GM13976 (cell line): ENCODE data around the gene SLCO1B3.
"Not testable (repeated sequence)": the region's sequence is repeated elsewhere in the genome, so short reads cannot be mapped to it uniquely, and the experiment has no call there.

Experiments used
- DNase-seq: peaks from one replicate; pipeline ENCODE4 v3.0.0; 2012; ENCODE audit warnings: low spot score
- in situ Hi-C: fragments of 300-500 bp; cut with MboI; formaldehyde crosslinking; loops from one replicate; pipeline ENCODE4 v1.12.0; 2022; ENCODE audit warnings: low sequenced_read_pairs, mixed read lengths, inconsistent platforms; ENCODE audit not compliant: unreplicated experiment
- TF ChIP-seq, protein P1 (sequence below): IDR thresholded peaks from 2 replicates; pipeline ENCODE4 v1.5.1; 2012; ENCODE audit warnings: borderline replicate concordance, mild to moderate bottlenecking; ENCODE audit not compliant: insufficient read depth; ENCODE audit errors: extremely low read depth, missing control alignments, control extremely low read depth

The SLCO1B3 gene

DNA sequence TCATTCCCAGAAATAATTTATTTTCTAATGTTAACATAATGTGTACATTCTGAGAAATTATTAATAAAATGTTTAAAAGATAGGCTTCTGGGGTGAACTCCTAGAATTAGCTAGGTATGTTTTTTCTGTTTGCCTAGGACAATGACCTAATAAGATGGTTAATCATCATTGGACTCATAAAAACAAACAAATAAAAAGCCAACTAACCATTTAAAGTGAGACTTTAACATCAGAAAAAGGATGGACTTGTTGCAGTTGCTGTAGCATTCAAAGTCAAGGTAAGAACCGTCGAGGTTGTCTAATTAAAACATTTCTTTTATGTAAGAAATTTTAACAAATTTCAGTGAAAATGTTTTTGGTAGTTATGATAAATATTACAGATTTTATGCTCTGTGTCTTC is at the start of gene SLCO1B3:
Gene SLCO1B3 (plus strand): TSS at position 219 of the 400 bp plus-strand sequence. CDS start 5,034 bp downstream, outside the sequence.
- DNase-seq = no peak
- in situ Hi-C loops = no loop called here
- TF ChIP-seq, protein P1, sequence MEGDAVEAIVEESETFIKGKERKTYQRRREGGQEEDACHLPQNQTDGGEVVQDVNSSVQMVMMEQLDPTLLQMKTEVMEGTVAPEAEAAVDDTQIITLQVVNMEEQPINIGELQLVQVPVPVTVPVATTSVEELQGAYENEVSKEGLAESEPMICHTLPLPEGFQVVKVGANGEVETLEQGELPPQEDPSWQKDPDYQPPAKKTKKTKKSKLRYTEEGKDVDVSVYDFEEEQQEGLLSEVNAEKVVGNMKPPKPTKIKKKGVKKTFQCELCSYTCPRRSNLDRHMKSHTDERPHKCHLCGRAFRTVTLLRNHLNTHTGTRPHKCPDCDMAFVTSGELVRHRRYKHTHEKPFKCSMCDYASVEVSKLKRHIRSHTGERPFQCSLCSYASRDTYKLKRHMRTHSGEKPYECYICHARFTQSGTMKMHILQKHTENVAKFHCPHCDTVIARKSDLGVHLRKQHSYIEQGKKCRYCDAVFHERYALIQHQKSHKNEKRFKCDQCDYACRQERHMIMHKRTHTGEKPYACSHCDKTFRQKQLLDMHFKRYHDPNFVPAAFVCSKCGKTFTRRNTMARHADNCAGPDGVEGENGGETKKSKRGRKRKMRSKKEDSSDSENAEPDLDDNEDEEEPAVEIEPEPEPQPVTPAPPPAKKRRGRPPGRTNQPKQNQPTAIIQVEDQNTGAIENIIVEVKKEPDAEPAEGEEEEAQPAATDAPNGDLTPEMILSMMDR = no peak

DNA sequence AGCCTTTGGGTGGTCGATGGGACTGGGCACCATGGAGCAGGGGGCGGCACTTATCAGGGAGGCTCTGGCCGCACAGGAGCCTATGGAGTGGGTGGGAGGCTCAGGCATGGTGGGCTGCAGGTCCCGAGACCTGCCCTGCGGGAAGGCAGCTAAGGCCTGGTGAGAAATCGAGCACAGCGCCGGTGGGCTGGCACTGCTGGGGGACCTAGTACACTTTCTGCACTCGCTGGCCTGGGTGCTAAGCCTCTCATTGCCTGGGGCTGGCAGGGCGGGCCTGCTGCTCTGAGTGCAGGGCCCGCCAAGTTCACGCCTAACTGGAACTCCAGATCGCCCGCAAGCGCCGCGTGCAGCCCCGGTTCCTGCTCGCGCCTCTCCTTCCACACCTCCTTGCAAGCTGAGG is 33.1 kb upstream of the SLCO1B3 start:
- TF ChIP-seq, protein P1 = no peak
- no peak for DNase-seq
- in situ Hi-C loops = no loop called here

DNA sequence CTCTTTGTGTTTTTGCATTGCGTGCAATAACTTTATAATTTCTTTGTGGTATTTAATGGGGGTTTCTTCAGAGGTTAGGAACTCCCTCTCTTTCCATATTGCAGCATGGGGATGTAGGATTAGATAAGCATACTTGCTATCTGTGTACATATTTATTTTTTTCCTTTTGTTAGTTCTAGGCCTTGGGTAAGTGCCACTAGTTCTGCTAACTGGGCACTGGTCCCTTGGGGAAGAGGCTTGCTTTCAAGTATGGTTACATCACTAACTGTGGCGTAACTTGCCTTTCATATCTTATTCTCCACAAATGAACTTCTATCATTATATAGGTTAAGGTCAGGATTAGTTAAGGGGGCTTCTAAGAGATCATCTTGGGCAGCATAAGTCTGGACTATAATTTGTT is 31.5 kb upstream of the SLCO1B3 start:
- DNase-seq = no peak
- TF ChIP-seq, protein P1 = no peak
- in situ Hi-C loops = no loop called here

DNA sequence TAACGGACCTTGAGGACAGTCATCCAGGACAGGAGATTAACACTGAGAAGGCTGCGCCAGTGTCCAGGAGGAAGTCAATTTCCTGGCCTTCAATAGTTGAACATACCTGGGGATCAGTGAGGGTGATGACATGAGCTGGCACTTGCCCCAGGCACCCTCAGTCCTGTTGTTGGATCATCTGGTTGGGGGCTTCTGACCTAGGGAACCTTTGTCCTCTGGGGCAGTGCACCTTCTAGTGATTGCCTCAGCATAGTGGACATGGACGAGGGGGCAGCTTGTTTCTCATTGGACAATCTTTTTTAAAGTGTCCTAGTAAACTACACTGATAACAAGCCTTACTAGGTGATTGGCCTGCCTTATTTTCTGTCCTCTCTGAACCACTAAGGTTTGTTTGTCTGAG is 30.5 kb upstream of the SLCO1B3 start:
- DNase-seq, in situ Hi-C loops: not testable (repeated sequence)

DNA sequence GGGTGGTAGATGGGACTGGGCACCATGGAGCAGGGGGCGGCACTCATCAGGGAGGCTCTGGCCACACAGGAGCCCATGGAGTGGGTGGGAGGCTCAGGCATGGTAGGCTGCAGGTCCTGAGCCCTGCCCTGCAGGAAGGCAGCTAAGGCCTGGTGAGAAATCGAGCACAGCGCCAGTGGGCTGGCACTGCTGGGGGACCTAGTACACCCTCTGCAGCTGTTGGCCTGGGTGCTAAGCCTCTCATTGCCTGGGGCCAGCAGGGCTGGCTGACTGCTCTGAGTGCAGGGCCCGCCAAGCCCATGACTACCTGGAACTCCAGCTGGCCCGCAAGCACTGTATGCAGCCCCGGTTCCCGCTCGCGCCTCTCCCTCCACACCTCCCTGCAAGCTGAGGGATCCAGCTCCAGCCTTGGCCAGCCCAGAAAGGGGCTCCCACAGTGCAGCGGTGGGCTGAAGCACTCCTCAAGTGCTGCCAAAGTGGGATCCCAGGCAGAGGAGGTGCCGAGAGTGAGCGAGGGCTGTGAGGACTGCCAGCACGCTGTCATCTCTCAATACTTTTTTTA is 26.6 kb upstream of the SLCO1B3 start:
- in situ Hi-C loops, DNase-seq: not testable (repeated sequence)

DNA sequence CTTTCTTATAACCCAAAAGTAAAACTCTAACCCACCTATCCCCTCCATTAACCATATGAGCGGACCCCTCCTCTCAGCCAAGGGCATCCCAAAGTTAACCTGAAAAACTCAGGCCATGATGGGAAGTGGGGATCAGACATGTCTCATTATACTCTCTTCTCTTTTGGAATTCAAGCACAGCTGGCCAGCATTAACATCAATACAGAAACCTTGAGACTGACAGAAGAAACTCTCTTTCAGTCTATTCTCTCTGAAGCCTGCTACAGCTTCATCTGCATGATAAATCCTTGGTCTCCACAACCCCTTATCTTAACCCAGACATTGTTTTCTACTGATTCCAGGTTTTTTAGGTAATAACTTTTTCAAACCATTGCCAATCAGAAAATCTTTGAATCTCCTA is 17.5 kb upstream of the SLCO1B3 start:
- no peak for DNase-seq
- TF ChIP-seq, protein P1 = no peak

GRCh38 chr12:20798554-20798953 is 12.0 kb upstream of the SLCO1B3 start:
- TF ChIP-seq, protein P1 = no peak
- DNase-seq = no peak
- in situ Hi-C loops = no loop called here

More for the DNA sequence above, 17.5 kb upstream of the SLCO1B3 start:
- in situ Hi-C loops = no loop called here

GRCh38 chr12:20800160-20800559 is 10.3 kb upstream of the SLCO1B3 start:
- no peak for DNase-seq
- TF ChIP-seq, protein P1 = no peak

More at GRCh38 chr12:20800160-20800559, 10.3 kb upstream of the SLCO1B3 start:
- in situ Hi-C loops = no loop called here
